Measurements from ENCODE around the gene TECPR1. TPM values are rescaled to one million over a fixed set of nuclear protein-coding genes. Genes with fewer than 3 reads are reported as not detected.
A peak's percentile ranks its signal among the peaks of the same experiment; 100 is the strongest.

TECPR1 gene
- total and polyA plus RNA-seq, 2 experiments from 2014 or later: 4.6 to 24.4 TPM

DNA sequence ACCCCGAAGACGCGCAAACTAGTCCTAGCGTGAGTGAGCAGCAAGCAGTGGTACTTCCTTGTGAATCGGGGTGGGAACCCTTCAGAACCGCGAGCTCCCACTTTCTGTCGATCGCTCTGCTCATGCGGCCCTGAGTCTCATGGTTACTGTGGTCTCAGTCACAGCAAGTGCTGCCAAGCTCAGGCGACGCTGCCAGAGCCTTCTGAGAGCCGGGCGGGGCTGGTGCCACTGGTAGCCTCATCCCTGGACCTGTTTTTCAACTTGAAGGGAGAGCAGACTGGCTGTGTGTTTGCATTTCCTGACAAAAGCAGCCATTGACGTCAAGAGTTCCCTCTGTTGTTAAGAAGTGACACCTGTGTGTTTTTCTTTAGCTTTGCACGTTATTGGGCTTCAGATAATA lies 73.7 kb downstream of the TECPR1 start:
- H3K4me1 ChIP-seq (ENCODE audit: insufficient read depth): peaks cover 22% of the 10 kb centered on the region
- H3K36me3 Mint-ChIP-seq (ENCODE audit: low read depth): peaks cover 3% of the 10 kb centered on the region; the same call in 2 of the 3 replicates
- no peak for TF ChIP-seq ZNF462 (CRISPR knock-in tag; IDR thresholded peaks at IDR 0.05)
- TF ChIP-seq, protein P1, sequence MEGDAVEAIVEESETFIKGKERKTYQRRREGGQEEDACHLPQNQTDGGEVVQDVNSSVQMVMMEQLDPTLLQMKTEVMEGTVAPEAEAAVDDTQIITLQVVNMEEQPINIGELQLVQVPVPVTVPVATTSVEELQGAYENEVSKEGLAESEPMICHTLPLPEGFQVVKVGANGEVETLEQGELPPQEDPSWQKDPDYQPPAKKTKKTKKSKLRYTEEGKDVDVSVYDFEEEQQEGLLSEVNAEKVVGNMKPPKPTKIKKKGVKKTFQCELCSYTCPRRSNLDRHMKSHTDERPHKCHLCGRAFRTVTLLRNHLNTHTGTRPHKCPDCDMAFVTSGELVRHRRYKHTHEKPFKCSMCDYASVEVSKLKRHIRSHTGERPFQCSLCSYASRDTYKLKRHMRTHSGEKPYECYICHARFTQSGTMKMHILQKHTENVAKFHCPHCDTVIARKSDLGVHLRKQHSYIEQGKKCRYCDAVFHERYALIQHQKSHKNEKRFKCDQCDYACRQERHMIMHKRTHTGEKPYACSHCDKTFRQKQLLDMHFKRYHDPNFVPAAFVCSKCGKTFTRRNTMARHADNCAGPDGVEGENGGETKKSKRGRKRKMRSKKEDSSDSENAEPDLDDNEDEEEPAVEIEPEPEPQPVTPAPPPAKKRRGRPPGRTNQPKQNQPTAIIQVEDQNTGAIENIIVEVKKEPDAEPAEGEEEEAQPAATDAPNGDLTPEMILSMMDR (conservative IDR thresholded peaks at IDR 0.05; ENCODE audit: low read depth in 2 of 2): no peak
- no peak for TF ChIP-seq STAT1 (IDR thresholded peaks at IDR 0.05; ENCODE audit: unreplicated experiment)
- TF ChIP-seq, protein P2, sequence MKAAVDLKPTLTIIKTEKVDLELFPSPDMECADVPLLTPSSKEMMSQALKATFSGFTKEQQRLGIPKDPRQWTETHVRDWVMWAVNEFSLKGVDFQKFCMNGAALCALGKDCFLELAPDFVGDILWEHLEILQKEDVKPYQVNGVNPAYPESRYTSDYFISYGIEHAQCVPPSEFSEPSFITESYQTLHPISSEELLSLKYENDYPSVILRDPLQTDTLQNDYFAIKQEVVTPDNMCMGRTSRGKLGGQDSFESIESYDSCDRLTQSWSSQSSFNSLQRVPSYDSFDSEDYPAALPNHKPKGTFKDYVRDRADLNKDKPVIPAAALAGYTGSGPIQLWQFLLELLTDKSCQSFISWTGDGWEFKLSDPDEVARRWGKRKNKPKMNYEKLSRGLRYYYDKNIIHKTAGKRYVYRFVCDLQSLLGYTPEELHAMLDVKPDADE (IDR thresholded peaks at IDR 0.05): no peak
- TF ChIP-seq EZH2 (IDR thresholded peaks at IDR 0.05; ENCODE audit: low read depth, unreplicated experiment): no peak
- TF ChIP-seq NANOG (IDR thresholded peaks at IDR 0.05; ENCODE audit: borderline replicate concordance): no peak
- no peak for TF ChIP-seq JUNB (IDR thresholded peaks at IDR 0.05; ENCODE audit: unreplicated experiment)
- TF ChIP-seq ZNF331 (CRISPR knock-in tag; IDR thresholded peaks at IDR 0.05; ENCODE audit: low read depth): no peak
- no peak for TF ChIP-seq POLR2AphosphoS5 (IDR thresholded peaks at IDR 0.05; ENCODE audit: low read depth)
- TF ChIP-seq ZNF114 (CRISPR knock-in tag; IDR thresholded peaks at IDR 0.05): no peak
- TF ChIP-seq EZH2phosphoT487 (IDR thresholded peaks at IDR 0.05; ENCODE audit: unreplicated experiment): no peak
- no peak for TF ChIP-seq CREB1 (CRISPR knock-in tag; IDR thresholded peaks at IDR 0.05; ENCODE audit: low read depth)
- TF ChIP-seq, protein P3, sequence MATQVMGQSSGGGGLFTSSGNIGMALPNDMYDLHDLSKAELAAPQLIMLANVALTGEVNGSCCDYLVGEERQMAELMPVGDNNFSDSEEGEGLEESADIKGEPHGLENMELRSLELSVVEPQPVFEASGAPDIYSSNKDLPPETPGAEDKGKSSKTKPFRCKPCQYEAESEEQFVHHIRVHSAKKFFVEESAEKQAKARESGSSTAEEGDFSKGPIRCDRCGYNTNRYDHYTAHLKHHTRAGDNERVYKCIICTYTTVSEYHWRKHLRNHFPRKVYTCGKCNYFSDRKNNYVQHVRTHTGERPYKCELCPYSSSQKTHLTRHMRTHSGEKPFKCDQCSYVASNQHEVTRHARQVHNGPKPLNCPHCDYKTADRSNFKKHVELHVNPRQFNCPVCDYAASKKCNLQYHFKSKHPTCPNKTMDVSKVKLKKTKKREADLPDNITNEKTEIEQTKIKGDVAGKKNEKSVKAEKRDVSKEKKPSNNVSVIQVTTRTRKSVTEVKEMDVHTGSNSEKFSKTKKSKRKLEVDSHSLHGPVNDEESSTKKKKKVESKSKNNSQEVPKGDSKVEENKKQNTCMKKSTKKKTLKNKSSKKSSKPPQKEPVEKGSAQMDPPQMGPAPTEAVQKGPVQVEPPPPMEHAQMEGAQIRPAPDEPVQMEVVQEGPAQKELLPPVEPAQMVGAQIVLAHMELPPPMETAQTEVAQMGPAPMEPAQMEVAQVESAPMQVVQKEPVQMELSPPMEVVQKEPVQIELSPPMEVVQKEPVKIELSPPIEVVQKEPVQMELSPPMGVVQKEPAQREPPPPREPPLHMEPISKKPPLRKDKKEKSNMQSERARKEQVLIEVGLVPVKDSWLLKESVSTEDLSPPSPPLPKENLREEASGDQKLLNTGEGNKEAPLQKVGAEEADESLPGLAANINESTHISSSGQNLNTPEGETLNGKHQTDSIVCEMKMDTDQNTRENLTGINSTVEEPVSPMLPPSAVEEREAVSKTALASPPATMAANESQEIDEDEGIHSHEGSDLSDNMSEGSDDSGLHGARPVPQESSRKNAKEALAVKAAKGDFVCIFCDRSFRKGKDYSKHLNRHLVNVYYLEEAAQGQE (IDR thresholded peaks at IDR 0.05; ENCODE audit: unreplicated experiment): no peak
- no peak overlapping the region for H2AFZ ChIP-seq
- peaks cover 6% of the 10 kb centered on the region for H3K27me3 Mint-ChIP-seq (ENCODE audit: insufficient read depth, low read depth, poor library complexity)
- H3K36me3 ChIP-seq (ENCODE audit: insufficient read depth): no peaks in the 10 kb centered on the region
- 0 out of 2 replicates have a peak, but pooled peaks cover 4% of the 10 kb centered on the region for H3F3A ChIP-seq (replicated peaks; ENCODE audit: low read depth)
- no peaks in the 10 kb centered on the region for H3K9me2 ChIP-seq (ENCODE audit: insufficient read depth)
- H3K4me3 Mint-ChIP-seq: no peak overlapping the region
- peak overlapping the region; percentile 82 for H3K27ac ChIP-seq (ENCODE audit: low read depth)
- ATAC-seq (peak; percentile 71), DNase-seq (ENCODE audit: low spot score) (peak; percentile 44)
- H3K4me3 ChIP-seq: no peak overlapping the region
- no peaks in the 10 kb centered on the region for H3K9me3 Mint-ChIP-seq
- H4K20me1 ChIP-seq (replicated peaks; ENCODE audit: insufficient read depth): peaks cover 7% of the 10 kb centered on the region; the same call in 1 of the 2 replicates
- H3K27me3 ChIP-seq (ENCODE audit: insufficient read depth): no peaks in the 10 kb centered on the region
- H3K4me2 ChIP-seq: 0 out of 2 replicates have a peak overlapping the region, but pooled peaks have one; percentile 3
- no peak overlapping the region for H3K27ac Mint-ChIP-seq
- H3K79me2 ChIP-seq (replicated peaks; ENCODE audit: insufficient read depth): 0 out of 2 replicates have a peak, but pooled peaks cover 4% of the 10 kb centered on the region
- peaks cover 29% of the 10 kb centered on the region for H3K4me1 Mint-ChIP-seq

Measured in GM23338 (cell line).